ENCODE results near the gene PELI1. TPM values are rescaled to one million over a fixed set of nuclear protein-coding genes. Genes with fewer than 3 reads are reported as not detected.

Gene PELI1
- total and polyA plus RNA-seq, 2 of the 8 experiments (the other 6 are each of a cell fraction or from before 2014, with no cell fraction given) = 21.8 to 57.1 TPM

DNA sequence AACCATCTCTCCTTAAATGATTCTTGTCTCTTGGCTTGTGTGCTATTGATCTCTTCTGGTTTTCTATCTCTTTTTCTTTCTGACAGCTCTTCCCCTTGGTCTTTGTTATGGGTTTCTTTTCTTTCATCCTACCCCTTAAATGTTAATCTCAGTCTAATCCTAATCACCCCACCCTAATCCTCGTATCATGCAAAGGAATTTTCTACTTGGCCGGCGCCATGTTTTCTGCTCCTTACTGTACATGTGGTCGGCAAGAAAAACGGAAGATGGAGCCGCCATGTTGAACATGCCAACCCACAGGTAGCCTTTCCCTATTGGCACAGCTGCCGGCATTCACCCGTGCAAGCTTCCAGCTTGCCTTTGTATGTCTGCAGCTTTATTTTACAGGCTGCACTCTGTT lies 63.2 kb downstream of the PELI1 start (continued):
- TF ChIP-seq ASH2L (IDR thresholded peaks at IDR 0.05; ENCODE audit: low read length) (no peak), SP1 (IDR thresholded peaks at IDR 0.05; ENCODE audit: low read depth, low read length) (no peak), CBX8 (IDR thresholded peaks at IDR 0.05; ENCODE audit: borderline replicate concordance, low read depth, low read length) (no peak)
